ENCODE results near the gene NOS1AP.
A peak's percentile ranks its signal among the peaks of the same experiment; 100 is the strongest.
"Not testable (repeated sequence)": the region's sequence is repeated elsewhere in the genome, so short reads cannot be mapped to it uniquely, and the experiment has no call there.

Gene NOS1AP

DNA sequence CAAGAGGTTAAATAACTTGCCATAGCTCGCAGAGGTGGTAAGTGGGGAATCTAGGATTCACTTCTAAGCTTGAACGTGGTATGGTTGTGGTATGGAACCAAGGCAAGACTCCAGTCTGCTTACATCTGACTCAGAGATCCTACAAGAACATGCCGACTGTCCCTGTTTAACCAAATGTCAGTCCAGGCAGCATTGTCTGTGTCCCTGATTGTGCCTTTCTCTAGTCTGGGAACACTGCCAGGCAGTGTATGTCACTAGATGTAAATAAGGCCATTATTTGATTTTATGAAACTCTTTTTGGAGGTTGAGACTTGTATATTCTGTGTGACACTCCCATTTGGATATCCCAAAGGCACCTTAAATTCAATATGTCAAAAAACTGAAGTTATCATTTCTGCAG, 96.0 kb downstream of the NOS1AP start:
- no peak for DNase-seq (ENCODE audit: low spot score)

DNA sequence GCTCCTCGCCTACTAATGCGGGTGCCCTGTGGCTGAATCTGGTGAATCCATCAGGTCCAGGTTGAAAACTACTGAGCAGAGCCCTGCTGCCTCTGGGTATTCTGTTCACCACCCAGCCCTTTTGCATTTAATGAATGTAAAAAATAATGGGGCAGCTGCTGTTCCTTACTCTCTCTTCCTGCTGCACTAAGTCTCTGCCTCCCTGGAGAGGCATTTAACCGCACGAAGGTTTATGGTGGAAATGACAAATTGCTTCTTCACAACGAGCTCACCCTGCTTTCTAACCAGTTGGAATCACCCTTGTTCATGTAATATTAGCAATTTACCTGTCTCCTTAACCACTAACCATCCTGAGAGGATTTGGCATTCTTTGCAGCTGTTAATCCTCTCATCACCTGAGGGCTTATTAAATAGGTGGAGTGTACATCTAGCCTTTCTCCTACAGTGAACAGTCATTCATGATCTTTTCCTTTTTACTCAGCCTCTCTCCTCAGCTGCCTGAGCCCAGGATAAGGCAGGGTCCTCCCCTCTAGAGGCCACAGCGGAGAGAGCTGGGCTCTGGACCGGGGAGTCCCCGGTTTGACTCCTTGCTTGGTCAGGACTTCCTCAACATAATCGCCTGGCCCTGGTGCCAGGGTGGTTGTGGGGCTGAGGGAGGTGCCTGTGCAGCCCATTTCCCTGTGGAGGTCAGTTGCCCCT, 97.6 kb downstream of the NOS1AP start:
- DNase-seq (ENCODE audit: low spot score) = no peak

DNA sequence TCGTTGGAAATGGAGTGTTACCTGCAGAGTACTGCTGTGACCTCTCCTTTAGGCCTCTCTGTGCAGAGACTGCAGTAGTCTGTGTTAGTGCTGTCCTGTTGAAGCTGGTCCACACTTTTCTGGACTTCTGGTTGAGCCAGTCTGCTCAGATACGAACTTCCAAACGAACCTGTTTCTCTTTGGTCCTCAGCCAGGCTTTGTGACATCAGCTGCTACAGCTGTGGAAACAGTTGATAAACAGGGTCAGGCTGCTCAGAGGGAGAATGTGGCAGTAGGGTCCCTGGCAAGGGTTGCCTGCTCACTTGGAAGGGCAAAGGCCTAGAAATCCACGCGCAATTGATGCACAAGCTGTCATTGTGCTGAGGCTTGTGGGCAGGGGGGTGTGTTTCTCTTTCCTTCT, 98.8 kb downstream of the NOS1AP start:
- DNase-seq (ENCODE audit: low spot score) = no peak

DNA sequence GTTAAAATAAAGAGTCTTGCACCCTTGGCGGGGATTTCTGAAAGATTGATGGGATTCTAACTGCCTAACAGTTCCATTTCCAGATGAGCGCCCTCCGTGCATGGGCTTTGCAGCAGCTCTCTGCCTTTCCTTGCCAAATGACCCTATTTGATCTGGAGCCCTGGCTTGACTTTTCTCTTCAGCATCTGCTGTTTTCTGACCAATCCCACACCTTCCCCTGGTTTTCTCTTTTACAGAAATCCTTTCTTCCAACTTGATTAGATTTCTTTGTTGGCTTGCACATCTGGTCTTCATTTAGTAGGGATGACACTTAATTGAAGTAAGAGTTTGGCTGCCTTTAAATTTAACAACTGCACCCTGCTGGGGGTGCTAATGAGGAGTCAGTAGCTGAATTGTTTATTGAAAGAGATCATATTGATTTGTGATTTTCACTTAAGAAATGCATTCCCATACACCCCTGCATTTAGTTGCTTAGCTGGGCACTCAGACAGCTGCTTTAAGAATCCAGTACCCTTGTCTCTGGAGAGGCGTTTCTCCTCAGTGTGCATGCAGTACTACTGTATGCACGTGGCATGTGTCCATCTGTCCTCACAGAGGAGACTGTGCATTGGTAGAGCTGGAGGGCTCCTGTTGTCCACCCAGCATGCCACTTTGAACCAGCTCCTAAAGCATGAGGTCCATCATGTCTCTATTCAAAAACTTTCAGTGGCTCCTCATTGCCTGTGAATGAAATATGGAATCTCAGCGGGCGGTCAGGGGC, 99.7 kb downstream of the NOS1AP start:
- peak; percentile 81 for DNase-seq (ENCODE audit: low spot score)

DNA sequence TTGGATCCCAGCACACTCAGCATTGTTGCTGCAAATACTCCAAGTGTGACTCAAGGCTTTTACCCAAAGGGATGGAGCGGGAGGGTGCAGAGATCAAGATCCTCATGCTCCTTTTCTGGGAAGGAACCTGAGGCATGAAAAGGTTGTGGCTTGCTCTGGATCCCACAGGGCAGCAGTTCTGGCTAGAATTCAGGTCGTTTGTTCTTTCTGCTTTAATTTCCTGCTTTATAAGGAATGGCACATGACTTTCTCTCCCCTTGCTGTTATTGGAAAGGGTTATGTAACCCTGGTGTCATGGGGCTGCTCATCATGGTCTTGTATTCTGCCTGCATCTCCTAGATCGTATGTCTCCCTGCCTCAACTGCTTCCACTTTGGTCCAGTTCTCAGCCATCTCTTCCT, 101.6 kb downstream of the NOS1AP start:
- DNase-seq (ENCODE audit: low spot score) = no peak

DNA sequence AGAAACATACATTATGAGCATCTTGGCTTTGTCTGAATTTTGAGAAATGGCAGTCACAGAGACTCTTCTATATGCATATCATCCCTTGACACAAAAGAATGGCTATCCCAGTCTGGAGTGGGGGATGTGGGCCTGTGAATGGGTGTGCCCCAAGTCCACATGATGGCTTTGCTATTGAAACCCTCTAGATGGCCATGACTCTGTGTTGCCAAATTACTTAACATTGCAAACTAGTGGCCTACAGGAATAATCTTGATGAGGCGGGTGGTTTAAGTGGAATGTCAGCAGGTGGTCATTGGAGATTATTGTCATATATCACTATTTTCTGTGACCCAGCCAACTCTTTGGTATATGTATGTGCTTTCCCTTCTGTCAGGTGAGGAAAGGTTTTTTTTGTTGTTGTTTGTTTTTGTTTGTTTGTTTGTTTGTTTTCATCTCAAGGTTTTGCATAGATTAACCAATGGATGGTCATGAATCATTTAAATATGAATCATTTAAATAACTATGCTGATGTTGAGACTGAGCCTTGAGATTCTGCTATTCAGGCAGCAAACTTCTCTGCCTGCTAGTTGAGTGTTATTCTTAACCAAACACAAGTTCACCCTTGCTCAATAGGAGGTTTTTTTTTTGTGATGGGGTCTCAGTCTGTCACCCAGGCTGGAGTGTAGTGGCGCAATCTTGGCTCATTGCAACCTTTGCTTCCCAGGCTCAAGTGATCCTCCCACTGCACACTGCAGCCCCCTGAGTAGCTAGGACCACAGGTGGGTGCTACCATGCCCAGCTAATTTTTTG, 103.0 kb downstream of the NOS1AP start:
- no peak for DNase-seq (ENCODE audit: low spot score)

DNA sequence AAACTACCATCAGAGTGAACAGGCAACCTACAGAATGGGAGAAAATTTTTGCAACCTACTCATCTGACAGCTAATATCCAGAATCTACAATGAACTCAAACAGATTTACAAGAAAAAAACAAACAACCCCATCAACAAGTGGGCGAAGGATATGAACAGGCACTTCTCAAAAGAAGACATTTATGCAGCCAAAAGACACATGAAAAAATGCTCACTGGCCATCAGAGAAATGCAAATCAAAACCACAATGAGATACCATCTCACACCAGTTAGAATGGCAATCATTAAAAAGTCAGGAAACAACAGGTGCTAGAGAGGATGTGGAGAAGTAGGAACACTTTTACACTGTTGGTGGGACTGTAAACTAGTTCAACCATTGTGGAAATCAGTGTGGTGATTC, 104.1 kb downstream of the NOS1AP start:
- DNase-seq (ENCODE audit: low spot score) = not testable (repeated sequence)

DNA sequence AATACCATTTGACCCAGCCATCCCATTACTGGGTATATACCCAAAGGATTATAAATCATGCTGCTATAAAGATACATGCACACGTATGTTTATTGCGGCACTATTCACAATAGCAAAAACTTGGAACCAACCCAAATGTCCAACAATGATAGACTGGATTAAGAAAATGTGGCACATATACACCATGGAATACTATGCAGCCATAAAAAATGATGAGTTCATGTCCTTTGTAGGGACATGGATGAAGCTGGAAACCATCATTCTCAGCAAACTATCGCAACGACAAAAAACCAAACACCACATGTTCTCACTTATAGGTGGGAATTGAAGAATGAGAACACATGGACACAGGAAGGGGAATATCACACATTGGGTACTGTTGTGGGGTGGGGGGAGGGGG, 104.5 kb downstream of the NOS1AP start:
- not testable (repeated sequence) for DNase-seq (ENCODE audit: low spot score)

DNA sequence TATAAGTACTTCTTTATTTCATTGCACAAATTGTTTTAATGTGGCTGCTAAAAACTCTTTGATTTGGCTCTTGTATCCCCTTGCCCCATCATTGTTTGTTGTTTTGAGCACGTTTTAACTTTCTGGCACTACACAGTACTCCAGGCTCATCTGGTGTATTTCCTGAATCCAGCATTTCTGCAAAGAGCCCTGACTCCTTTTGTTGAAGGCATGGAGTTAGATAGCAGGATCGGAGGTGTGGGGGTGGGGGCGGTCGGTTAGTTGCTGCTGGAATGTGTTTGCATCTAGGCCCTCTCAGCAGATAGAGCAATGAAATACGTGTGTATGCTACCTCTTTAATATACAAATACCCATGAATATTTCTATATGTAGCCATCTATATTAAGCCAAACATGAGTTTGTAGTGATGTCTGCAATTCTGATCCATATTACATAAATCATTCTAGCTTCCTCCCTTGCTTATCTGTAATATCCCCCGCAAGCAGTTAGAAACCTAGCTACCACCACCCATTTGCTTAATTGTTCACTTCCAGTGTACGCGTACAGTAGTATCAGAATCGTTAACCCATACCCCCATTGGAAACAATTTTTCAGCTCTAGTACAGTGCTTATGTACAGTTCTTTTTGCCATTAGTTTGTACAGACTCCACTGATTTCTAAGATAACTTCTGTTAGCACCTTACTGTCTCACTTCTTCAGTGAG, 106.0 kb downstream of the NOS1AP start:
- no peak for DNase-seq (ENCODE audit: low spot score)

DNA sequence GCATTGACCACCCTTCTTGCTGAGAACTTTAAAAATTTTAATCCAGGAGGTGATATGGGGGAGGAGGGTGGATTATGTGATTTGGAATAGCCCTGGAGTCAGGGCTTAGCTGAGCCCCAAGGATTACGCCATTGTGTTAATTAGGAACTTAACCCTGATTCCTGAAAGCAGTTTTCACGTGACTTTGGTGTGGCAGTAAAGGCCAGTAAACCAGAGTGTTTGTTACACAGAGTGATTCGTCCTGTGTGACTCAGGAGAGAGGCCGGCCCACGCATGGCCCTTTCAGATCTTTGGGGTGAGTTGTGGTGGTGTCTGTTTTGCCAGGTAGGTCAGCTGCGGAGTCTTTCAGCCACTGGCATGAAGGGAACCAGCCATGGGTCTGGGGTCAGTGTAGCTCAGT, 107.6 kb downstream of the NOS1AP start:
- DNase-seq (ENCODE audit: low spot score) = no peak

DNA sequence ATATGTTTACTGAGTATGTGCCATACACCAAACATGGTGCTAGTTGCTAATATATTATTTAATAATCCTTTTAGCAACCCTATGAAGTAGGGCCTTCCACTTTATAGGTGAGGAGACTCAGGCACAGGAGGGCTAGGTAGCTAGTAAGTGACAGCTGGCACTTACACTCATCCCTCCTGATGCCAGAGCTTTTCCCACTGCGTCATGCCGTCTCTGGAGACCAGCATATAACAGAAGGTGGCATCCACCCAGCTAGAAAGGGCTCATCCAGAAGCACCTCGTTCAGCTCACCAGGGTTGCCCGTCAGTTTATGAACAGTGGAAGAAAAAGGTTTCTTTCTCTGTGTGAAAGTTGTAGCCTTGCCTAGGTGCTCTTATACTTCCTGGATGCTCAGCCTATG, 108.9 kb downstream of the NOS1AP start:
- DNase-seq (ENCODE audit: low spot score) = no peak

DNA sequence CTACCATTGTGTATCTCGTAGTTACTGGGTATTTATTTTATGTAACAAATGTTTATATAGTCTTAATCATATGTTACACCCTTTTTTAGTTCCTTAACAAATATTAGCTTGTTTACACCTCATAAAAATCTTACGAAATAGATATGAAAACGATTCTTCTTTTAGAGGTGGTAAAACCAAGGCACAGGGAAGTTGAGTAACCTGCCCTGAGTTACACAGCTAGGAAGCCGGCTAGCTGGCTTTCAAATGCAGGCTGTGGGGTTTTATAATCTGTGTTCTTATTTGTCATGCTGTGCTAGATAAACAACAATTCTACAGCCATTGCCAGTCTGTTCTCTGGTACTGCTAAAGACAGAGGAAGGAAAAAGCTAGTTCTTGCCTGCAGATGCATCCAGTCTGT, 109.6 kb downstream of the NOS1AP start:
- DNase-seq (ENCODE audit: low spot score) = no peak

DNA sequence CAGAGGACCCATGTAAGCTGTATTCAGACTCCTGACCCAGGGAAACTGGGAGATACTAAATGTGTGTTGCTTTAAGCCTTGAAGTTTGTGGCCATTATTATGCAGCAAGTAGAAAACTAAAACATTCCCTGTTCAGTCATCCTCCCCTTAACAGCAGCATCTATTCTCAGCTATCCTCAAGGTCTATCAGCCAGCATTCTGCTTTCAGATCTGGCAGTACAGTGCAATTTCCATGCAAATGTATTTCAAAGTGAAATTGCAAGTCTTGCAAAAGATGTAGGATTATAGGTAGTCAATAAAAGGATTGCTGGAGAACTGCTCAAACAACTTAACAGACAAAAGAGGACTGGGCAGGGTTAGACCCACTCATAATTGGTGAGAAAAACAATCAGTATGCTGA, 111.3 kb downstream of the NOS1AP start:
- no peak for DNase-seq (ENCODE audit: low spot score)

DNA sequence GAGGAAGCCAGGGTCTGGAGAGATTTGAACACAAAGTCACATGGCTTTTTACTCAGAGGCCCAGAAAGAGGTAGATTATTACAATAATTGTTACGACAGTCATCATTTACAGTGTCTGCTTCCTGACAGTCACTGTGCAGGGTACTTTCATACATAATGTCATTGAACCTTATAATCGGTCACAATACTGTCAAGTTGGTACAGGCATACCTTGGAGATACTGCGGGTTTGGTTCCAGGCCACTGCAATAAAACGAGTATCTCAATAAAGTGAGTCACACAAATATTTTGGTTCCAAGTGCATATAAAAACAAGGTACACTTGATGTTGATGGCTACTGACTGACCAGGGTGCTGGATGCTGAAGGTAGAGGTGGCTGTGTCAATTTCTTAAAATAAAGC, 112.6 kb downstream of the NOS1AP start:
- no peak for DNase-seq (ENCODE audit: low spot score)

DNA sequence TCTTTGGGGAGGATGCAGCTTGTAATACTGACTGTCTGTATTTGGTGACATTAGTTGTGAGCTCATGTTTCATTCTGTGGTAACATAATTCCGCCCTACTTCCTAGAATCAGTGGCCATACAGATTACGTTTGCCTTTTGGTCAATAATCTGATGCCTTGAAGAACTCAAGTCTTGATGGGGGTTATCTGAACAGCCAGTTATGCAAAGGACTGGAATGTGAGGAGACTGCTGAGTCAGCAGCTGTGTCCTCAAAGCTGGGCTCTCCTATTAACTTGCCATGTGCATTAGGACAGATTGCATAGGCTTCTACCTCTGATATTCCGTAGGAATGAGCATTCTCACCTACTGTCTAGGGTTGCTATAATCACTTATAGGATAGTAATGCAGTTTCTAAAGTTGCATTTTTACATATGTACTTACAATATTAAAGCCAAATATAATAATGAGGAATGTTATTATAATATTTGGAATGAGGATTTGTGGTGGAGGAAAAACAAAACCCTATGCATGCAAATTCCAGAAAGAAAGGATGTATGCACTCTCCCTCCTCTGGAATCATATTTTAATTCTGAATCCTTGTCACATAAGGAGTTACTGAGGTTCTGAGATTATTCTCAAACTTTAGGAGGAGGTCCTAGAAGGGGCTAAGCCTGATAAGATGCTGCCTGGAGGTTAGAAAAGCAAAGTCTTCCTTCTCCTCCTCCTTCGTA, 116.0 kb downstream of the NOS1AP start:
- DNase-seq (ENCODE audit: low spot score) = peak; percentile 43

DNA sequence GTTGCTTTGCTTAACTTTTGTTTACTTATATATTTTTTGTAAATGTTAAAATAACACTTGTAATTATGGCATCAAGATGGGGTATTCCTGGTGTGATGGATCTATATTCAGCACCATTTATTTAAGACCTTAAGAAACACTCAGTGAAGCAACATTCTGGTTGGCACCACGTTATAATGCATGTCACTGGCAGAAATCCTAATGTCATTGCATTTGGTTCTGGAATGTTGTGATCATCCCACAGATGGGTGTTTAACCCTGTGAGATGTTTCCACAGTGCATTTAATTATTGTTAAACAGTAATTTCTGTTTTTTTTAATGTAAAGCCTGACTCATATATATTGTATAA, 116.5 kb downstream of the NOS1AP start:
- no peak for DNase-seq (ENCODE audit: low spot score)

DNA sequence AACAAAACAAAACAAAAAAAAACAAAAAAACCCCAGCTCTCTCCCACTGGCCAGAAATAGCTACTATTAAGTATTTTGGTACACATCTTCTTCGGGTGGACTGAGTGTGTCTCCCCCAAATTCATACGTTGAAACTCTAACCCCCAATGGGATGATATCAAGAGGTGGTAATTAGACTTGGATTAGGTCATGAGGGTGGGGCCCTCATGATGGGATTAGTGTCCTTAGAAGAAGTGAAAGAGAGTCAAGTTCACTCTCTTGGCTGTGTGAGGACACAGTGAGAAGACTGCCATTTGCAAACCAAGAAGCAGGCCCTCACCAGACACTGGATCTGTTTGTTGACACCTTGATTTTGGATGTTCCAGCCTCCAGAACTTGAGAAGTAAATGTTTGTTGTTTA, 116.9 kb downstream of the NOS1AP start:
- no peak for DNase-seq (ENCODE audit: low spot score)

DNA sequence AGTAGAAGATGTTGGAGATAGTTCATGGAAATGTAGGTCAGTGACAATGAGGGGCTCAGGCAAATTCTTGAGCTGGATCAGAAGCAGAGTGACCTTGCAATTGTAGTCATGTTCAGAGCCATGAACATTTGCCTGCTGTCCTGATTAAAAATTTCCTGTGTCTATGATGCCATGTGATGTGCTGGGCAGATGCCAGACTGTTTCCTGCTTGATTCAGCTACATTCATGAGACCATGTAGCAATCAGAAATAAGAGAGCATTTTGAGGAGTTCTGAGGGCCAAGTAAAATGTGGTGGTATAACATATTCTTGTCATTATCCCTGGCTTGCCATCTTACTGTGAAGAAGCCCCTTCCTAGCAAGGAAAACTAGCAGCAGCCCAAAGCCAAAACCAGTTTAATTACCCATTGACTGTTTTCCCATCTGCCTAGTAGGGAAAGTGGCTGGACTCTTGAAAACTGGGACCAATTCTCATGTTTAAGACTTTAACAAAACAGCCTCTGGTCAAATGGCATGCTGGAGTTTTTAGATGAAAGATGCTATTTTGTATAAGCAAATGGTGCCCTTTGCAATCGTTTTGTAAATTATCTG, 118.3 kb downstream of the NOS1AP start:
- DNase-seq (ENCODE audit: low spot score) = no peak

DNA sequence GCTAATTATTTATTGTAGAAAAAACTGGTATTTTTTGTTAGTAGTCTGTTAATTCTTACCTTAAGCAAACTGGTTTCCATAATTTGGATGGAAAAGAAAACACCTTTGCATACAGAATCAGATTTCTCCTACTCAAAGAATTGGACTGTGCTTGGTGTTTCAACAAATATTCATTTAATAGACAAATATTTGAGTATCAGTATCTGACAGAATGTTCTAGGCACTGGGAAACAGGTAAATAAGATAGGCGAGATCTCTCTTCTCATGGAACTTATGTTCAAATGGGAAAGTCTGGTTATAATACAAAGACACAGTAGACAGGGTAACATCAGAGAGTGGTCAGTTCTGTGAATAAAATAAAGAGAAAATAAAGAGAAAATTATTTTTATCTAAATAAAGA, 119.9 kb downstream of the NOS1AP start:
- no peak for DNase-seq (ENCODE audit: low spot score)

DNA sequence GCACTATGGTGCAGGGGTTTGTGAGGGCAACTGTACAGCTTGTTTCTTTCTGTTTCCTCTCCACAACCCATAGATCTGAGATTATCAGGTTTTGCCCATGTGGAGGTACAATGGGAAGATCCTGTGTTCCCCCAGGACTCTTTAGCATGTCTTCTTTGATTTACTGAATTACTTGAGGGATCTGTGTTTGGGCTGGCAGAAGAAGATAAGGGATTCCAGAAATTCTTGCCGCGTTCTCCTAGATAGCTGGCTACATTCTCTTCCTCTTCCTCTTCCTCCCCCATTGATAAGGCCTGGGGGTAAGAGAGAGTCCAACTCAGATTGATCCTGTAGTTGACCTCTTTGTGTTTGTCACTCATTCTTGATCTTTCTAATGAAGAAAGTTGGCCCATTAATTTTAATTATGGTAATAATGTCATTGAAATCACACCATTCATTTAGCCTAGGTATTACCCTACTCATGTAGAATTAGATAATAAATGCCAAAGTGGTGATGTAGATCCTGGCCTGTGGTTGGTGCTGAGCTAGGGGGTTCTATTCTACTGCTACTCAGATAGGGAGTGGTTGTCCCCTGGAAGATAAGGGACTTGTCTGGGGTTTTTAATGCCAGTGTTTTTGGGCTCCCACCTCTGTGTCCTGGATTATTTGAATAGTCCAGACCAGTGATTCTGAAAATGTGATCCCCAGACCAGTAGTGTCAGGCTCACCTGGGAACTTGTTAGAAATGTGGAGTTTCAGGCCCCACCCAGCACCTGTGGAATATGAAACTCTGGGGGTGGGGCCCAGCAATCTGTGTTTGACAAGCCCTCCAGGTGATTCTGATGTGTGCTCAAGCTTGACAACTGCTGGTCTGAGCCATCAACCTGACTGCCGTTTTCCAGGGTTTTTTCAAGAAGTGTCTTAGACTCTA, 122.2 kb downstream of the NOS1AP start:
- no peak for DNase-seq (ENCODE audit: low spot score)

All from SK-N-DZ (cell line).